ENCODE results near the gene NDN. TPM values are rescaled to one million over a fixed set of nuclear protein-coding genes. Genes with fewer than 3 reads are reported as not detected.

NDN gene
- total RNA-seq, 4 donors from 2014 or later: 34.2 to 60.2 (median 46.6) TPM

GRCh38 chr15:23647001-23647295 lies 40.2 kb downstream of the NDN start:
- Histone ChIP-seq H3K4me1 (no peaks in the 10 kb centered on the region), H3K27me3 (no peaks in the 10 kb centered on the region), H3K27ac (no peak overlapping the region), H3K4me3 (replicated peaks in 1 of 3) (no peak overlapping the region), H3K36me3 (no peaks in the 10 kb centered on the region), H3K9me3 (no peaks in the 10 kb centered on the region)
- TF ChIP-seq CTCF (IDR thresholded peaks at IDR 0.05) (no peak), POLR2A (IDR thresholded peaks at IDR 0.05) (no peak)
- intact Hi-C loops (cut with DNase I): loop anchor here (10.0 kb wide), 1 partner anchor 228 kb away; no protein-coding TSS in a partner anchor
- DNase-seq: no peak
- WGBS, 2 donors: 75 to 86% methylated on average over 17 of the region's 17 CpGs

- Histone ChIP-seq H3K27me3 (no peaks in the 10 kb centered on the region), H3K36me3 (no peaks in the 10 kb centered on the region), H3K9me3 (no peaks in the 10 kb centered on the region), H3K4me3 (replicated peaks in 1 of 3) (no peak overlapping the region), H3K27ac (no peak overlapping the region), H3K4me1 (no peaks in the 10 kb centered on the region)
- intact Hi-C loops (cut with DNase I): loop anchor here (10.0 kb wide), 1 partner anchor 228 kb away; no protein-coding TSS in a partner anchor
- TF ChIP-seq POLR2A (IDR thresholded peaks at IDR 0.05) (no peak), CTCF (IDR thresholded peaks at IDR 0.05) (no peak)
- DNase-seq: no peak
- WGBS, 2 donors: 95 to 96% methylated on average over 13 to 30 of the region's 51 CpGs
Observed at GRCh38 chr15:23646165-23647000, 40.7 kb downstream of the NDN start.

GRCh38 chr15:23645371-23646164 lies 41.5 kb downstream of the NDN start:
- no peaks in the 10 kb centered on the region for H3K27me3 ChIP-seq
- intact Hi-C loops (cut with DNase I): loop anchor here (10.0 kb wide), 1 partner anchor 229 kb away; no protein-coding TSS in a partner anchor
- TF ChIP-seq POLR2A (IDR thresholded peaks at IDR 0.05): no peak
- TF ChIP-seq CTCF (IDR thresholded peaks at IDR 0.05): no peak
- H3K36me3 ChIP-seq: no peaks in the 10 kb centered on the region
- no peak overlapping the region for H3K27ac ChIP-seq
- WGBS, 2 donors: 92 to 96% methylated on average over 22 to 27 of the region's 40 CpGs
- H3K4me1 ChIP-seq: no peaks in the 10 kb centered on the region
- DNase-seq: no peak
- no peaks in the 10 kb centered on the region for H3K9me3 ChIP-seq
- H3K4me3 ChIP-seq (replicated peaks in 1 of 3): no peak overlapping the region

- Histone ChIP-seq H3K27ac (no peak overlapping the region), H3K4me1 (no peaks in the 10 kb centered on the region), H3K36me3 (no peaks in the 10 kb centered on the region), H3K4me3 (replicated peaks in 1 of 3) (no peak overlapping the region), H3K27me3 (no peaks in the 10 kb centered on the region), H3K9me3 (no peaks in the 10 kb centered on the region)
- intact Hi-C loops (cut with DNase I): loop anchor here (10.0 kb wide), 1 partner anchor 230 kb away; no protein-coding TSS in a partner anchor
- DNase-seq: no peak
- TF ChIP-seq POLR2A (IDR thresholded peaks at IDR 0.05) (no peak), CTCF (IDR thresholded peaks at IDR 0.05) (no peak)
- 90 to 95% methylated on average over 11 of the region's 13 CpGs for WGBS, 2 donors
Observed at GRCh38 chr15:23644829-23645228, 42.3 kb downstream of the NDN start.

All from thyroid gland (tissue), 4 donors.